ENCODE measurements around the gene KLF14.
"Not testable (repeated sequence)": the region's sequence is repeated elsewhere in the genome, so short reads cannot be mapped to it uniquely, and the experiment has no call there.

The KLF14 gene

GRCh38 chr7:130733931-130734814, at the start of gene KLF14:
Gene KLF14 (minus strand): TSS chr7:130734207. CDS start chr7:130734033, 174 bp downstream.
- DNase-seq = peak; percentile 15

GRCh38 chr7:130781346-130781745, 47.3 kb upstream of the KLF14 start:
- no peak for DNase-seq

- no peak for DNase-seq
Observed at GRCh38 chr7:130777426-130777825, 43.4 kb upstream of the KLF14 start.

GRCh38 chr7:130772456-130772855, 38.4 kb upstream of the KLF14 start:
- DNase-seq = not testable (repeated sequence)

DNA sequence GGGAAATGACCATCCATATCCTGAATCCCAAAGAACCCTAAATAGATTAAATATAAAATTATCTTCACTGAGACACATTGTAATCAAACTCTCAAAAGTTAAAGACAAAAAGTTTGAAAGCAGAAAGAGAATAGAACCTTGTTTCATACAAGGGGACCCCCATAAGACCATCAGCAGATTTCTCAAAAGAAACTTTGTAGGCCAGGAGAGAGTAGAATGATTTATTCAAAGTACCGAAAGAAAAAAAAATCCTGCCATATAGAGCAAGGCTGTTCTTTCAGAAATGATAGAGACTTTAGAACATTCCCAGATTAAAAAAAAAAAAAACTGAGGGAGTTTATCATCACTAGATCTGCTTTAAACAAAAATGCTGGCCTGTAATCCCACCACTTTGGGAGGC, 34.8 kb upstream of the KLF14 start:
- DNase-seq = no peak

DNA sequence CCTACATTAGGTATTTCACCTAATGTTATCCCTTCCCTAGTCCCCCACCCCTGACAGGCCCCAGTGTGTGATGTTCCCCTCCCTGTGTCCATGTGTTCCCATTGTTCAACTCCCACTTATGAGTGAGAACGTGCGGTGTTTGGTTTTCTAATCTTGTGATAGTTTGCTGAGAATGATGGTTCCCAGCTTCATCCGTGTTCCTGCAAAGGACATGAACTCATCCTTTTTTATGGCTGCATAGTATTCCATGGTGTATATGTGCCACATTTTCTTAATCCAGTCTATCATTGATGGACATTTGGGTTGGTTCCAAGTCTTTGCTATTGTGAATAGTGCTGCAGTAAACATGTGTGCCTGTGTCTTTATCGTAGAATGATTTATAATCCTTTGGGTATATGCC, 30.6 kb upstream of the KLF14 start:
- DNase-seq = not testable (repeated sequence)

- peak; percentile 24 for DNase-seq
Observed at GRCh38 chr7:130758429-130759056, 24.5 kb upstream of the KLF14 start.

DNA sequence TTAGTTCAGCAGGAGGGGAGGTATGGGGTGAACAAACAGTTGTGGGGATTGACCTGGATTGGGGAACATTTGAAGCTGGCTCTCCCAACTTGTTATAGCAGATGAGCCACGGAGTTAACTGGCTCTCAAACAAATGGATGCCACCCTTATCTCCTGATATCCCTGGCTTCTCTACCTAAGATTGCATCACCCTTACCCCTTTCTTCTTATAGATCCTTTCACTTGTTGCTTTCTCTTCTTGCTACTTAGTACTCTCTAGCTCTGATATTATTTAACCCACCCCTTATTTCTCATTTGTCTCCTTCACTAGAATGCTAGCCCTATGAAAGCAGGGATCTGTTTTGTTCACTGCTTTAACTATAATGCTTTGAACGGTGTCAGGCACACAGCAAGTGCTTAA, 22.3 kb upstream of the KLF14 start:
- no peak for DNase-seq

GRCh38 chr7:130752424-130752823, 18.4 kb upstream of the KLF14 start:
- DNase-seq = no peak

GRCh38 chr7:130750755-130751154, 16.7 kb upstream of the KLF14 start:
- DNase-seq = no peak

GRCh38 chr7:130748531-130749389, 14.8 kb upstream of the KLF14 start:
- no peak for DNase-seq

DNA sequence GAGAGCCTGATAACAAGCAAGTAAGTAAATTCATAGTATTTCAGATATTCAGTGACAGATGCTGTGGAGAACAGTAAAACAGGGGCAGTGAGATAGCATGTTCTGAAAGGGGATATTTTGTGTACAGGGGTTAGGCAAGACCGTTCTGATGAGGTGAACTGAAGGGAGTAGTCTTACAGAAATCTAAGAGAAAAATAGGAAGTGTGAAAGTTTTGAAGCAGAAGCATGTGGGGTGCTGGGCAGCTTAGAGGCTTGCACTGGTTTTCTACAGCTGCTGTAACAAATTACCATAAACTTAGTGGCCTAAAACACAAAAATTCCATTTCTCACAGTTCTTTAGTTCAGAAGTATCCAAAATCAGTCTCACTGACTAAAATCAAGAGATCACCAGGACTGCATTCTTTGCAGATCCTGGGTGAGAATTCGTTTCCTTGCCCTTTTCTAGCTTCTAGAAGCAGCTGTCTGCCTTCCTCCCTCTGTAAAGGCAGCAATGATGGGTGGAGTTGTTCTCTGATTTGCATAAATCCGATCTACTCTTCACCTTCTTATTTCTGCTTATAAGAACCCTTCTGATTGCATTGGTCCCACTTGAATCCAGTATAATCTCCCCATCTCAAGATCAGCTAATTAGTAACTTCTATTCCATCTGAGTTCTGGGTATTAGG, 7.5 kb upstream of the KLF14 start:
- no peak for DNase-seq

DNA sequence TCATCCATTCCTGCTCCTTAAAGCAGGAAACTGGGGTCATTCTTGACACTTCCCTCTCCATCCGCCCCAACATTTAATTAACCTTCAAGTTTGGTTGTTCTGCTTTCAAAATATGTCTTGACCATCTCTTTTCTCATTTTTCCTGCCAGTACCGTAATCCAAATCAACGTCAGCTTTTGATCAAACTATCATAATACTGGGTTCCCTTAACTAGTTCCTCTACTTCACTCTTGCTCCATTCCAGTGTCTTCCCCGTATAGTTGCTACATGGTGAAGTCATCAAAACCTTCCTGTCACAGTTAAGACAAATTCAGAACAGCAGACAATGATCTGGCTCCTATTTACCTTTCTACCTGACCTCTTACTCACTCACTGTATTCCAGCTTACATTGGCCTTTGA, 6.6 kb upstream of the KLF14 start:
- DNase-seq = no peak

- no peak for DNase-seq
Observed at GRCh38 chr7:130736298-130736900, 2.4 kb upstream of the KLF14 start.

- DNase-seq = no peak
Observed at GRCh38 chr7:130734815-130735716, 1.1 kb upstream of the KLF14 start.

DNA sequence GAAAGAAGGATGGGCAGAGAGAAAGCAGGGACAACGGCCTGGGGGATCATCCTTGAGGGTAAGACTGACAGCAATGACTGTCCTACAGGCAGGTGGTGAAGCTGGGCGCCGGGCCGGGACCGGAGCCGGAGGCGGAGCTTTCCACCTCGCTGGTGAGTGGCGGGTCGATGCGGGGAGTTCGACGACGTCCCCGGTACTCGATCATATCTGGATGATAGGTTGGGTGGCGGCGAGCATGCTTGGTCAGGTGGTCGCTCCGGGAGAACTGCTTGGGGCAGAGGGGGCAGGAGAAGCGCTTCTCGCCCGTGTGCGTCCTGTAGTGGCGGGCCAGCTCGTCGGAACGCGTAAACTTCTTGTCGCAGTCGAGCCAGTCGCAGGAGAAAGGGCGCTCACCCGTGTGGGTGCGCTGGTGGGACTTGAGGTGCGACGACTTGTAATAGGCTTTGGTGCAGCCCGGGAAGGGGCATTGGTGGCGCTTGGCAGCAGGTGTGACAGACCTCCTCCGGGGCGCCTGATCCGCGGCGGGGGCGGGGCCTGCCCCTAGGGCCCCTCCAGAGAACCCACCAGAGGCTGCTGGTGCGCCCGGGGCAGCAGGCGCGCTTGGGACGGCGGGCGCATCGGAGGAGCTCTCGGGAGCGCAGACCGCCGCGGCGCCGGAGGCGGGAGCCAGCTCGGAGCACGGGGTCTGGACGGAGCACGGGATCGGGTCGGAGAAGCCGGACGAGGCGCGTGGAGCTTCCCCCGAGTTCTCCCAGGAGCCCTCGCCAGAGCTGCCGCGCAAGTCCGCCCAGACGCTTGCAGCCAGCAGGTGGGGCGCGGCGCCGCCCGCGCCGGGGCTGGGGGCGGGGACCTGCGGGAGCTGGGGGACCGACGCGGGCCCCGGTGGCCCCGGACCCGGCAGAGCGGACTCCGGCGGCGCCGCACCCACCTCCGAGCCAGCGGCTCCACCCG, 752 bp downstream of the KLF14 start:
- DNase-seq = no peak

DNA sequence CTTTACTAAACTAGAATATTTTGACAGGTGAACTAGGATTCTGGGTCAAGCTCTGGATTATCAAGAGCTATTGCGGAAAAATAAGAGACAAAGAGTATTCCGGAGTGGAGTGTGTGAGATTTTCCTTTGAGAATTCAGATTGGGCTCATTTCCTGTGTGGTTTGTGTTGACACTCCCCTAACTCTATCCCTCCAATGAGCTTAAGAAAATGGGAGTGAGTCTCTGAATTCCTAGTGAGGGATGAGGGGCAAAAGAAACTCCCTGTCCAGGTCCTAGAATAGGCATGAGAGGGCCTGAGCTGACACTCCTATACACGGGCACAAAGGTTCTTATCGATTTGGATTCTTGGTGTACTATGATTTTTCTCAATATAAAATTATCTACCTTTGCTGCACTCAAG, 10.2 kb downstream of the KLF14 start:
- no peak for DNase-seq

DNA sequence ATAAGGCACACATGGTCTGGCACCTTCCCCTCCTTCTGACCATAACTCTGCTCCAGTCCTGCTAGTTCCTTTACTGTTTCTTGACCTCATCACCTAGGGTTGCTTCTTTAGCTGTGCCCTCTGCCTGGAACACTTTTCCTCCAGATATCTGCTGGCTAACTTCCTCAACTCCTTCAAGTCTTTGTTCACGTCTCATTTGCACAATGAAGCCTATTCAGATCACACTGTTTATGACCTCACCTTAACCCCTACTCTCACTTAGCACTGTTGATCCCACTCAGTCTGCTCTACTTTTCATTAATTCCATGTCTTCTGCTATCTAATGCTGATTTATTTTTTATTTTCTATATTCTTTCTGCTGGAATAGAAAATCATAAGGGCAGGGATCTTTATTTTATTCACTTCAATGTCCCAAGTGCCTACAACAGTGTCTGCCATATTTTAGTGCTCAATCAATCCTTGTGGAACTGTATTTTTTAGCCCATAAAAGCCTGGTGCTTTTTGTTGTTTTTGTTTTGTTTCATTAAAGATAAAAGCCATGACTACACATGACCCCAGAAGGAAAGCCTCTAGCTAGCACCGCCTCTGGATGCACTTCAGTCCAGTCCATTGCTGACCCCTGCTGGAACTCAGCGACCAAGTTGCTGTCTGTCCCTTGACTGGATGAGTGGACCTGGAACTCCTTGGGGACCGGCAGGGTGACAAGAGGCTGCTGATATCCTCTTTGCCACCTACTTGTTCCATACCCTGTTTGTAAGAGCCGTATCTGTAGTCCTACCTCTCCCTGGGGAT, 12.3 kb downstream of the KLF14 start:
- peak; percentile 31 for DNase-seq

DNA sequence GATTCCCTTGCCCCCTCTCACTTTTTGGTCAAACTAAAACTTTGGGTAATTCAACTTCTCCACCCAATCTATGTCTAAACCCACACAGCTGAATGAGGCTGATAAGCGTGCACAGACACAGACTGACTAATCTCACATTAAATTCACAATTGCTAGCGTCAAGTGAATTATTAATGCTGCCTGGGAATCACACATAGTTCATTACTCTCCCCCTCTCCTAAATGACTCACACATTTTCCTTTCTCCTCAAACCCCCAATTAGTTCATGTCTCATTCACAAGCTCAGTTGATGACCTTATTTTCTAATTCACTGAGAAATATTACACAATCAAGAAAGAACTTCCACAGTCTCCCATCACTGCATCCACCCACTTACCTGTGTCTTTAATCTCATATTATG, 14.5 kb downstream of the KLF14 start:
- DNase-seq = no peak

Measured in DMS153 (cell line).